ENCODE results near the gene HSPA4L. TPM values are rescaled to one million over a fixed set of nuclear protein-coding genes. Genes with fewer than 3 reads are reported as not detected.

The HSPA4L gene
- total RNA-seq, 1 donor from 2014 or later, result 1.4 TPM

GRCh38 chr4:127783026-127783769 lies 1.1 kb downstream of the HSPA4L start:
- intact Hi-C loops (cut with micrococcal nuclease), result loop anchor here (2.0 to 10.0 kb wide), 3 partner anchors 98 to 1312 kb away; partner anchors contain the start of genes C4orf33, LARP1B, PLK4 and SCLT1

GRCh38 chr4:127783955-127784770 lies 2.0 kb downstream of the HSPA4L start:
- intact Hi-C loops (cut with micrococcal nuclease), result loop anchor here (2.0 to 10.0 kb wide), 3 partner anchors 97 to 1311 kb away; partner anchors contain the start of genes C4orf33, LARP1B, PLK4 and SCLT1

GRCh38 chr4:127788517-127788916 lies 6.4 kb downstream of the HSPA4L start:
- intact Hi-C loops (cut with micrococcal nuclease), result loop anchor here (10.0 kb wide), 1 partner anchor 1306 kb away; the partner anchor contains the start of genes C4orf33 and SCLT1

- intact Hi-C loops (cut with micrococcal nuclease), result no loop called here
Observed at GRCh38 chr4:127791391-127791790, 9.3 kb downstream of the HSPA4L start.

GRCh38 chr4:127793528-127793927 lies 11.4 kb downstream of the HSPA4L start:
- intact Hi-C loops (cut with micrococcal nuclease), result no loop called here

- intact Hi-C loops (cut with micrococcal nuclease), result no loop called here
Observed at GRCh38 chr4:127799711-127800110, 17.6 kb downstream of the HSPA4L start.

- intact Hi-C loops (cut with micrococcal nuclease), result no loop called here
Observed at GRCh38 chr4:127809173-127809800, 27.2 kb downstream of the HSPA4L start.

GRCh38 chr4:127810551-127810950 lies 28.4 kb downstream of the HSPA4L start:
- intact Hi-C loops (cut with micrococcal nuclease), result no loop called here

GRCh38 chr4:127822430-127822829 lies 40.3 kb downstream of the HSPA4L start:
- intact Hi-C loops (cut with micrococcal nuclease), result no loop called here

- intact Hi-C loops (cut with micrococcal nuclease), result no loop called here
Observed at GRCh38 chr4:127828121-127828520, 46.0 kb downstream of the HSPA4L start.

- intact Hi-C loops (cut with micrococcal nuclease), result no loop called here
Observed at GRCh38 chr4:127829014-127829413, 46.9 kb downstream of the HSPA4L start.

GRCh38 chr4:127832585-127832984 lies 50.5 kb downstream of the HSPA4L start:
- intact Hi-C loops (cut with micrococcal nuclease), result no loop called here

GRCh38 chr4:127843704-127844600 lies 61.8 kb downstream of the HSPA4L start:
- intact Hi-C loops (cut with micrococcal nuclease), result no loop called here

- intact Hi-C loops (cut with micrococcal nuclease), result no loop called here
Observed at GRCh38 chr4:127844601-127845116, 62.5 kb downstream of the HSPA4L start.

GRCh38 chr4:127846061-127846460 lies 63.9 kb downstream of the HSPA4L start:
- intact Hi-C loops (cut with micrococcal nuclease), result no loop called here

GRCh38 chr4:127846765-127847164 lies 64.6 kb downstream of the HSPA4L start:
- intact Hi-C loops (cut with micrococcal nuclease), result no loop called here

- intact Hi-C loops (cut with micrococcal nuclease), result no loop called here
Observed at GRCh38 chr4:127849505-127850234, 67.5 kb downstream of the HSPA4L start.

GRCh38 chr4:127852661-127853060 lies 70.5 kb downstream of the HSPA4L start:
- intact Hi-C loops (cut with micrococcal nuclease), result no loop called here

- intact Hi-C loops (cut with micrococcal nuclease), result no loop called here
Observed at GRCh38 chr4:127856196-127856812, 74.2 kb downstream of the HSPA4L start.
